GM18520 (cell line): ENCODE results near the gene POU2F1.

ENCODE experiments used
- ATAC-seq: cut with Tn5 transposase; IDR thresholded peaks from one replicate; pipeline ENCODE4 v1.9.1; 2021; ENCODE audit not compliant: unreplicated experiment

POU2F1 gene

DNA sequence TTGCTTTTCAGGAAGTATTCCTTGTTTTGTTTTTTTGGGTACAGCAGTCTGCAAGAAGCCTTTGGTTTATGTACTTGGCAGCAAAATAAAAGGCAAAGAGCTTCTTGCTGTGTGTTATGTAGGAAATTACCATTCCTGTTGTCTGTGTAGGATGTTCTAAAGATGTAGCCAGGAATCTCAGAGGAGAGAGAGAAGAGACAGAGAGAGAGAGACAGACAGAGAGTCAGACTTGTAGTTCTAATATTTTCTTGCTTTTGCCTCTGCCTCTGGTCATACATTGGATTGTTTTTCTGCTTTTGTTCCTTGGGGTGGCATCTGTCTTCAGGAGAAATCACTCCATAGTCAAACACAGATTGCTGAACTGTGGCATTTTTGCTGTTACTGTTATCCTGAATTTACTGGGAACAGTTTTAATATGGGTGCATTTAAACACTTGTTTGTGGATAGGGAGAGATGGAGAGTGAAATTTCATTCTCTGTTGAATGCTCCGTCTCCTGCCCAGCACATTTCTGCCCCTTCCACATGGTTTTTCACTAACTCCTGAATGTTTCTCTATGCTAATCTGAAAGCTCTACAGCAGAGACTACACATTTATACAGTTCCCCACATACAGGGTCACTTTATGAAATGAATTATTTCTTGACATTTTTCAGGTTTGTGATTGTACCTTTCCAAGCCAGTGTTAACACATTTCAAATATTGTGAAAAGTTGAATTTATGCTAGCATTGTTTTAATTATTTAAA lies 49.8 kb downstream of the POU2F1 start:
- no peak for ATAC-seq

DNA sequence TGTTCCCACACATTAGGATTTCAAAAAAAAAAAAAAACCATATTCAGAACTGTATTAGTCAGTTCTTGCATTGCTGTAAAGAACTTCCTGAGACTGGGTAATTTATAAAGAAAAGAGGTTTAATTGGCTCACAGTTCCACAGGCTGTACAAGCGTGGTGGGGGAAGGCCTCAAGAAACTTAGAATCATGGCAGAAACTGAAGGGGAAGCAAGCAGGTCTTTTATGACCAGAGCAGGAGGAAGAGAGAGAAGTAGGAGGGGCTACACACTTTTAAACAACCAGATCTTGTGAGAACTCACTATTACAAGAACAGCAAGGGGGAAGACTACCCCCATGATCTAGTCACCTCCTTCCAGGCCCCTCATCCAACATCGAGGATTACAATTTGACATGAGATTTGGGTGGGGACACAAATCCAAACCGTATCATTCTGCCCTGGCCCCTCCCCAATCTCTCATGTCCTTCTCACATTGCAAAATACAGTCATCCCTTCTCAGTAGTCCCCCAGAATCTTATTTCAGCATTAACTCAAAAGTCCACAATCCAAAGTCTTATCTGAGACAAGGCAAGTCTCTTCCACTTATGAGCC lies 51.8 kb downstream of the POU2F1 start:
- no peak for ATAC-seq

DNA sequence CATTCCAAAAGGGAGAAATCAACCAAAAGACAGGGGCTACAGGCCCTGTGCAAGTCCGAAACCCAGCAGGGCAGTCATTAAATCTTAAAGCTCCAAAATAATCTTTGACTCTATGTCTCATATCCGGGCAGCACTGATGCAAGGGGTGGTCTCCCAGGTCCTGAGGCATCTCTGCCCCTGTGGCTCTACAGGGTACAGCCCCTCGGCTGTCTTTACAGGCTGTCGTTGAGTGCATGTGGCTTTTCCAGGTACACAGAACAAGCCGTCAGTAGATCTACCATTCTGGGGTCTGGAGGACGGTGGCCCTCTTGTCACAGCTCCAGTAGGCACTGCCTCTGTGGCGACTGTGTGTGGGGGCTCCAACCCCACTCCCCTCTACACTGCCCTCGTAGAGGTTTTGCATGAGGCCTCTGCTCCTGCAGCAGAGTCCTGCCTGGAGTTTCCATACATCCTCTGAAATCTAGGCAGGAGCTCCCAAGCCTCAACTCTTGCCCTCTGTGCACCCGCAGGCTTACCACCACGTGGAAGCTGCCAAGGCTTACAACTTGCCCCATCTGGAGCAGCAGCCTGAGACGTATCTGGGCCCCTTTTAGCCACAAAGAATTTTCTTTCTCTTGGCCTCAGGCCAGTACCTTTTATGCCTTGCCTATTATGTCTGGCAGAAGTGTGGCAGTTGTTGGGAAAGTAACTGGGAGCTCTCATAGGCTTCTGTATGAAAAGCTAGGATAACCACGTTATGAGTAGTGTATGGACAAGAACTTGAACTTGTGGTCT lies 52.5 kb downstream of the POU2F1 start:
- ATAC-seq = no peak

DNA sequence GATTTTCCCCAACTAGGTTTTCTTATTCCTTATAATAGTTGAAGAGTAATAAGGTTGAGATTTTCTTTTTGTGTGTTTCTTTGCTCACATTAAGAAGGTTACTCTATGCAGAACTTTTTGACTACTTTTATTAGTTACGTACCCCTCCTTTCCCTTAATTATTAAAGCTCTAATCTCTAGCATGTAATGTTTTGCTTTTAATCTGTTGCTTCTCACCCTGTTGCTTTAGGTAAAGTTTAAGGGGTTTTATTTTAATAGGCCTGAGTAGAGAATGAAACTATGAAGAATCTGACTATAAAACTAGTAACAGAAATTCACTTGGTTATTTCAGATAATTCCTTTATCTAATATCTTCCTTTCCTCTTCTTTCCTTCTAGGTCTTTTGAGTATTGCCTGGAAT lies 53.4 kb downstream of the POU2F1 start:
- ATAC-seq = no peak

DNA sequence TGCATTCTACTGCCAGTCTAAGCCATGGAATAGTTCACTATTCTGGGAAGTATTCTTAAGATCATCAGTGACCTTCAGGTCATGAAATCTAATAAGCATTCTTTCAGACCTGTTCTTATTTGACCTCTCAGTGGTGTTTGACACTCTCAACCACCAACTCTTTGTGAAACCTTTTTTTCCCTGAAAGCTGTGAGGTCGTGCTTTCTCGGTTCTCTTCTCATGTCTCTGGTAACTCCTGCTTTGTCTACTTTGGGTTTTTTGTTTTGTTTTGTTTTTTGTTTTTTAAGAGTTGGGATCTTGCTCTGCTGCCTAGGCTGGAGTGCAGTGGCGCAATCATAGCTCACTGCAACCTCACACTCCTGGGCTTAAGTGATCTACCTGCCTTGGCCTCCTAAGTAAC lies 56.3 kb downstream of the POU2F1 start:
- ATAC-seq = peak; percentile 88

DNA sequence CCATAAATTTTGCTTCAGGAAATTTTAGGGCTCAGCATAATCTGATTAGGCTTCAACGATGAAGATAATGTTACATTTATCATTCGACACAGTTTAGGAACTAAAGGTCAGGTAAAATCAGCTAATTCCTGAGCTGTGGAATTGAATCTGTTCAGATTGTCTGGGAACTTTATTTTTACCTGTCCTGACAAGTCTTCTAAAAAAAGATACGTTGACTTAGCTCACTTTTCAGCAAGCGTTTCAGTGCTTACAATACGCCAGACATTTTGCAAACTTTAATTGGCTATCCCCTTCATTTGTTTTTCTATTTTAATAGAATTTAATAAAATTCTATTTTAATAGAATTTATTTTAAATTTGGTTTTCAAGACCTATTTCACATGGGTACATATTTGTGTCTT lies 57.8 kb downstream of the POU2F1 start:
- ATAC-seq = no peak

DNA sequence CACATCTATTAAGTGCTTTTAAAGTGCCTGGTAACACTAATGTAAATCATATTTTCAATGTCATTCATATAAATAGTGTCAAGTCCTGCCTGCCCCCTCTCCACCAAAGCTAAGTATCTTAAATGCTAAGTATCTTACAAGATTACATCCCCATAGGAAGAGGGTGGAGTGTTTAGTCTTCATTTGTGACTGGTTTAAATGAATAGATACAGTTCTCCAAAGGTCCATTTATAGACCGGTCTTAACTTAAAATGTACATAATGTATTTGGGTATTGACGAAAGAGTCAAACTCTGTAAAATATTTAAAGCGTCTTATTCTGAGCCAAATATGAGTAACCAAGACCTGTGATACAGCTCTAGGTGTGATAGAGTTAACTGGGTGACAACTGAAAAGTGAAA lies 60.2 kb downstream of the POU2F1 start:
- no peak for ATAC-seq

DNA sequence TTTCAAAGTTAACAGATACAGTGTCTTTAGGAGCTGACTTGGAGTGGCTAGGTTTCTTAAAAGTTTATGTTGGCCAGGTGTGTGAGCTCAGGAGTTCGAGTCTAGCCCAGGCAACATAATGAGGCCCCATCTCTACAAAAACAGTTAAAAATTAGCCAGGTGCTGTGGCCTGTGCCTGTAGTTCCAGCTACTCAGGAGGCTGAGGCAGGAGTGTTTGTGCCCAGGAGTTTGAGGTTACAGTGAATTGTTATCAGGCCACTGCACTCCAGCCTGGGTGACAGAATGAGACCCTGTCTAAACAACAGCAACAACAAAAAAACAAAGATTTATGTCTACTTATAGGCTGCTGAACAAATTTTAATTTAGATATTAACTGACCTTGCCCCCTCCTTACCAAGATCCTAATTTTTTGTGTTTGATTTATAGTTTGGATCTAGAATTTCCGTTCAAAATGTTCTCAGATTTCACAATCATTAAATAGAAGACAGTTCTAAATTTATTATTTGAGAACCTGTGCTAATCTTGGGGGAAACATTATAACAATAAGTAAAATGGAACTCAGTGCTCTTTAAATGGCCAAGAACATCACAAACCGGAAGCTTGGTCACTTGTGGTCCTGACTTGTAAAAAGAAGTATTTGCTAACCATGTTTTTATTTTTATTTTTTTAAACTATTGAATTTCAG lies 67.8 kb downstream of the POU2F1 start:
- ATAC-seq = no peak

DNA sequence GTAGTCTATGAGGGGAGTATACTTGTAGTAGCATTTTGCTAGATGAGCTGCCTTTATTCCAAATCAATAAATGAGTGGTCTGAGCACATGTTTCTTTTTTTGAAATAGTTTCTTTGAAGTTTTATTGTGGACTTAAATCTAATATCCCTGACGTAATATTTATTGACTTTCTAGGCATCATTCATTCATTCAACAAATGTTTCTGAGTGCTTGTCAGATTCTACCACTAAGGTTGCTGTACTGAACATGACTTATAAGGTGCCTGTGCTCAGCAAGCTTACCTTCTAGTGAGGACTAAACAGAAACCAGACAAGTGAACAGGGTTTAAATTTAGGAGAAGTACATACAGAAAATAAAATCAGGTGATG lies 68.4 kb downstream of the POU2F1 start:
- ATAC-seq = no peak

DNA sequence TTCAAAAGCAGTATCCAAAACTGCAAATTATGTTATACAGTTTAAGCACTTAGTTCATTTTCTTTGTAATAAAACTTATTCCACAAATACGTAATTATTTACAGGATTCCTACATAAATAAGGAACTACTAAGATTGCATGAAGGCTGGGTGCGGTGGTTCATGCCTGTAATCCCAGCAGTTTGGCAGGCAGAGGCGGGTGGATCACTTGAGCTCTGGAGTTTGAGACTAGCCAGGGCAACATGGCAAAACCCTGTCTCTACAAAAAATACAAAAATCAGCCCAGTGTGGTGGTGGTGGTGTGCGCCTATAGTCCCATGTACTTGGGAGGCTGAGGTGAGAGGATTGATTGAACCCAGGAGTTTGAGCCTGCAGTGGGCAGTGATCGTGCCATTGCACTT lies 69.3 kb downstream of the POU2F1 start:
- no peak for ATAC-seq

DNA sequence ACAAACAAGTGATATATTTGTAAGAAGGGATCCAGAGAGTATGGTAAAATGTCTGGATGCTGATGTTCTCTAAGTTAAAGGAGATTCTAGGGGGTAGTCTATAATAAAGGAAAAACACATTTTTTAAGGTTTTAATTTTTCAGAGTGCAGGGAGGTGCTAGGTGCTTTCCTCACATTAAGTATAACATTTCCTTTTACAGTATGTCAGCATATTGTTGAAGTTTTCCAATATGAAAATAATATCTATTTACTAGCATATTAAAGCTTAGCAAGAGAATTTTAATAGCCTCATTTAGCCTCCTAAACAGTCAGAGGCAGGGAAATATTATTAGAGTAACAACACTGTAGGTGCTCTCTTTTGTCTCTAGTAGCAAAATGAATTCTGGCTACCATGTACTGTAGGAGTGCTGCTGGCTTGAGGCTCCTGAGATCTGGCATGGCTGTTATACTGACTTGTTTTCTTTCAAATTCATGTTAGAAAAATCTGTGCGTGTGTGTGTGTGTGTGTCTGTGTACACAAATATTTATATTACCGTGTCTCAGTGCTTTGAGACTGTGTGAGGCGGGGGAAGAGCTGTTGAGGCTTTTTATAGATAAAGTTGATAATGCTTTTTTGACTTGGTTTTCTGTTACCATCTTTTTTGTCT lies 71.0 kb downstream of the POU2F1 start:
- ATAC-seq = no peak

DNA sequence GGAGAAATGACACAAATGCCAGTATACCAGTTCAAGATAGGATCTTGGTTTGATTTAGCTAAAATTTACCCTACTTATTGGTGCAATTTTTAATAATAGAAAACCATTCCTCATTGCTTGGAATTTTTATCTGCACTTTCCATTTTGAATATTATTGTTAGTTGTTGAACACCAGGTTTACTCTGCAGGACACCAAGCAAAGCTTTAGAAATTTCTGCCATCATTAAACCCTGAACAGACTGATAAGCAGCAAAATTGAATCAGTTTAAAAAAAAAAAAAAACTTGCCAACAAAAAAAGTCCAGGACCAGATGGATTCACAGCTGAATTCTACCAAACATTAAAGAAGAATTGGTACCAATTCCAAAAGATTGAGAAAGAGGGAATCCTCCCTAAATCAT lies 71.5 kb downstream of the POU2F1 start:
- ATAC-seq = no peak

DNA sequence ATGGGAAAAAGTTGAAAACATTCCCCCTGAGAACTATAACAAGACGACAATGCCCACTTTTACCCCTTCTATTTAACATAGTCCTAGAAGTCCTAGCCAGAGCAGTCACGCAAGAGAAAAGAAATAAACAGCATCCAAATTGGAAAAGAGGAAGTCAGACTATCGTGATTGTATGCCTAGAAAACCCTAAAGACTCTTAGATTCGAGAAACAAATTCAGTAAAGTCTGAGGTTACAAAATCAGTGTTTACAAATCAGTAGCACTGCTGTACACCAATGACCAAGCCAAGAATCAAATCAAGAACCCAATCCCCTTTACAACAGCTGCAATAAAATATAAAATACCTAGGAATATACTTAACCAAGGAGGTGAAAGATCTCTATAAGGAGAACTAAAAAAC lies 72.4 kb downstream of the POU2F1 start:
- no peak for ATAC-seq

DNA sequence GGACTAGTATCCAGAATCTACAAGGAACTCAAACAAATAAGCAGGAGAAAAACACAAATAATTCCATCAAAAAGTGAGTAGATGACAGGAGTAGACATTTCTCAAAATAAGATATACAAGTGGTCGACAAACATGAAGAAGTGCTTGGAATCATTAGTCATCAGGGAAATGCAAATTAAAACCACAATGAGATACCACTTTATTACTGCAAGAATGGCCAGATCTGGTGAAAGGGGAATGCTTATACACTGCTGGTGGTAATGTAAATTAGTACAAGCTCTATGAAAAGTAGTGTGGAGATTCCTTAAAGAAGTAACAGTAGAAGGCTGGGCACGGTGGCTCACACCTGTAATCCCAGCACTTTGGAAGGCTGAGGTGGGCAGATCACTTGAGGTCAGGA lies 73.8 kb downstream of the POU2F1 start:
- no peak for ATAC-seq

DNA sequence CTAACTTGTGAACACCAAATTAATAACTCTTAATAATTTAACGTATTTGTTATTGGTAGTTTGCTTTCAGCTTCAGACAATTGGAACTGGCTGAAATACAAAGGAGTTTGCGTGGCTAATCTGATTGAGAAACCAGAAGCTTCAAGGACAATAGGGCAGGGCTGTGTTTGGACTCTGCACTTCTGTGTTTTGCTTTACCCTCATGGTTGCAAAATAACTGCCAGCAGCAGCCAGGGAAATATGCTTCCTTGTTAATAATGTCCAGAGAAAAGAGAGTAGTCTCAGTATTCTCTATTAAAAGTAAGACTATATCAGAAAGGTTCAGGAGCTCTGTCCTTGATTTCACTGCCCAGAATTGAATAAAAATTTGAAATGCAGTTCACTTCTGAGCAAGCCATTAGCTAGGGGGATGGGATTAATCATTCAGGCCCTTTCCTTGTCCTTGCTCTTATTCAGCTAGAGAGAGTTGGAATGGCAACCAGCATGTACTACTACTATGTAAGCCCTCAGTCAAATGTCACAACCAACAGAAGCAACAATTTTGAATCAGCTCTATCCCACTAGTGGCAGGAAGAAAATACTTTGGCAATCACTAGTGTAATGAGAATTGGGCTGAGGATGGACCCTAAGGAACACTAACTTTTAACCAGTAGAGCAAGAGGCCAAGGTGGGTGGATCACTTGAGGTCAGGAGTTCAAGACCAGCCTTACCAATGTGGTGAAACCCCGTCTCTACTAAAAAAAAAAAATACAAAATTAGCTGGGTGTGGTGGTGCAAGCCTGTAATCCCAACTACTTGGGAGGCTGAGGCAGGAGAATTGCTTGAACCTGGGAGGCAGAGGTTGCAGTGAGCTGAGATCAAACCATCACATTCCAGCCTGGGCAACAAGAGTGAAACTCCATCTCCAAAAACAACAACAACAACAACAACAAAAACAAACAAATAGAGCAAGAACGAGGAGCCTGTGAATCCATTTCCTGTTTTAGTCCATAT lies 76.8 kb downstream of the POU2F1 start:
- ATAC-seq = no peak

DNA sequence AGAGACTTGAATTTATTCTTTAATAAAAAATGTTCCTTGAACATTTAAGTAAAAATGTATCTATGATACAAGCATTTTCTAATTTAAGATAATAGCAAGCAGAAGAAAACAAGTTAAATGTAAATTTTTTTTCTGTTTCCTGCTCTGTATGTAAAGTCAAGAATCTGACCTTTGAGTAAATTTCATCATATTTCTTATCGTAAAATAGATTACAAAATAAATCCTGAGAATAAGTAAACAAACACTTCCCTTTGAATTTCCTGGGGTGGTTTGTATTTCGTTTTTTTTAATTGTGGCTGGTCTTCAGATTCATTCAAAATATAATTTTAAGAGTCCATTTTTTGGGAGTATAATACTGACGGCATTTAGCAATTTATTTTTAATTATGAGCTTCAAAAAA lies 77.6 kb downstream of the POU2F1 start:
- no peak for ATAC-seq

DNA sequence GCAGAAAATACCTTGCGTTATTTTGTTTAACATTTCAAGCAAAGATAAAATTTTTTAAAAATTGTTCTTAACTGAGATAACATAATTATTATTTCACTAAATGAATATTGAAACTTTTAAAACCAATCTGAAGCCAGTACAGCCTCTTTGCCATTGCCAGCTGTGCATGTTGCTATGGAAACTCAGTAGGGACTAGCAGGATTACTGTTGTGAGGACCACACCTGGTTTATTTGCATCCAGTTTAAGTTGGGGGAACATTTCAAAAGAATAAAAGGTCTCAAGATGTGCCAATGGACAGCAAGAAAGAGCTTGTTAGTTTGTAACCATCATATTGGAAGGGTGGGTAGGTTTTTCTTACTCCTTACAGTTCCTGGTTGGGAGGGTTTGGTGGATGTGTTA lies 80.7 kb downstream of the POU2F1 start:
- no peak for ATAC-seq

DNA sequence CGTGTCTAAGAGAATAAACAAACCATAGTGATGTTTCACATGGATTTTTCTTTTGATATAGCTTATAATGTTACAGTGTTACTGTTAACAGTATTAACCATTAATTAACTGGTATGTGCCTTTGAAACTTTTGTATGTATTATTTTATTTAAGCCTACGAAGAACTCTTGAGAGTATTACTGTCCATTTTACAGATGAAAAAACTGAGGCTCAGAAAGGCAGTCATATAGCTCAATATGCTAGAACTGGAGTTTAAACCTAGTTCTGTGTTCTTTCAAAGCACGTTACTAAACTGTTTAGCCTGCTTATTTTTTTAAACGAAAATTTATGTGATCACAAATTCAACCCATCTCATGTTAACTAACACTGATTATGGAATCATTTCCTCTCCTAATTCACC lies 83.5 kb downstream of the POU2F1 start:
- ATAC-seq = no peak

DNA sequence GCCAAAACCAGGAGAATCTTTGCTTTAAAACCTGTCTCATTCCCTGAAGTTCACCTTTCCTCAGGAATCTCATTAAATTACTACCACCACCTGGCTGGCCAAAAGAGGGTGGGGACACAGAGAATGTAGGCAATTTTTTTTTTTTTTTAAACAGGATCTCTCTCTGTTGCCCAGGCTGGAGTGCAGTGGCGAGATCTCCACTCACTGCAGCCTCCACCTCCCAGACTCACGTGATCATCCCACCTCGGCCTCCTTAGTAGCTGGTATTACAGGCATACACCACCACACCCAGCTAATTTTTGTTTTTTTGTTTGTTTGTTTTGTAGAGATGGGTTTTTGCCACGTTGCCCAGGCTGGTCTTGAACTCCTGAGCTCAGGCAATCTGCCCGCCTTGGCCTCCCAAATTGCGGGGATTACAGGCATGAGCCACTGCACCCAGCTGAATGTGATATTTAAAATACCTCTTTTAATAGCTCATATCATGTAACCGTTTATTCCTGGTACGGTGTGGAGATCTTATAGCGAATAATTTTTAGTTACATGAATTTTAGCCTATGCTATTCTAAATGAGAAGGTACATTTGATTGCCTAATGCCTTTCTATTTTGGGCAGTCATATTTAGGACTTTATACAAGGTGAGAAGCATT lies 84.5 kb downstream of the POU2F1 start:
- ATAC-seq = no peak
